ENCODE measurements around the gene CASS4.

CASS4 gene

DNA sequence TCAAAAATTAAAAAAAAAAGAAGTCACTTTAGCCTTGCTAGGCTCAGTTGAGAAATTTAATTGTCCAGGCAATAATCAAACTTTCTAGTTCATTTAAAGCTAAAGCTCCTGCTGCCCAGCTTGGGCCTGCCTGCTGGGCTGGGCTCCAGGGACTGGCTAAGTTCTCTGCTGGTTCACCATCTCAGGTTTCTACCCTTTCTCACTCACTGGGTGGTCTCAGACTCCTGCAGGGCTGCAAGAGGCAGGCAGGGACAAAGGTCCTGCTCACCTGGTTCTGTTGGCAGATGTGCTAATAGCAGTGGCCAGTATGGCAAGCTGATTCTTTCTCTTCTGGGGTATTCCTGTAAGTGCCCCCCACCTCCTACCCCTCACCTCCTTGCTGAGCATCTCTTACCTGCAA lies 35.2 kb downstream of the CASS4 start:
- no peak for DNase-seq

DNA sequence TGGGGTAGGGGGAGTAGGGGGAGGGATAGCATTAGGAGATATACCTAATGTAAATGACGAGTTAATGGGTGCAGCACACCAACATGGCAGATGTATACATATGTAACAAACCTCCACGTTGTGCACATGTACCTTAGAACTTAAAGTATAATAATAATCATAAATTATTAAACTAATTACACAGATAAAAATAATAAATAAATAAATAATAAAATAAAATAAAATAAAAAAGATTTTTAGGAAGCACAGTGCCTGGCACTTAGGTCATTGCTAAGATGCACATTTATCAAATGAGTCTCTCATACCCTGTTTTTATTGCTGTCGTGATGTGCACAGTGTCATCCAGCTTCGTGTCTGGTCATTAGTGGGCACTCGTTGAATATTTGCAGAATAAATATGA lies 37.4 kb downstream of the CASS4 start:
- no peak for DNase-seq

DNA sequence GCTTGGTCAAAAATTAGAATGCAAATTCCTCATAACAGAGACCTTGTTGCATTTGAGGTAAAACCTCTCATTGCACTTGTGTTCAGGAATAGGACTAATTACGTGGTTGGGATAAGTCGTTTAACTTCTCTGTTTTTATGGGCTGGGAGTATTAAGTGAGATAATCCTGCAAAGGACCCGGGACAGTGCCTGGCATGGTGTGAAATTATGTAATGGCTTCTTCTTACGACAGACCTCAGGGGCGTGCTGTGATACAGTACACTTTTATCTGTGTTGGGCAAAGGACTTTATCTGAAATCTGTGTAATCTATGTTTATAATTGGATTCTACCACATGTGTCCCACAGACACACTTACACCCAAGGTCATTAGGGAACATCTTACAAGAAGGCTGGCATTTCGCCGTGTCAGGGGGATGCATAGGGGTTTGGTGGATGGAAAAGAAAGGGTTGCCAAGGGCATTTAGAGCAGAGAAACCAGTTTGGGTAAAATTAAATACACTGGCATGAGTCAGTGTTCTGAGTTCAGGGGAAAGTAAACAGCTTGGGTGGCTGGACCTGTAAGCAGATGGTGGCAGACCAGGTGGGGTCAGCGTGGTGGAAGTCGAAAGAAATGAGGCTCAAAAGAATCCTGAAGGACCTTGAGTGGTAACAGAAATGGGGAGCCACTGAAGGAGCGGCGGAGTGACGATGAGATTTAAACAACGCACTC lies 39.2 kb downstream of the CASS4 start:
- DNase-seq = no peak

DNA sequence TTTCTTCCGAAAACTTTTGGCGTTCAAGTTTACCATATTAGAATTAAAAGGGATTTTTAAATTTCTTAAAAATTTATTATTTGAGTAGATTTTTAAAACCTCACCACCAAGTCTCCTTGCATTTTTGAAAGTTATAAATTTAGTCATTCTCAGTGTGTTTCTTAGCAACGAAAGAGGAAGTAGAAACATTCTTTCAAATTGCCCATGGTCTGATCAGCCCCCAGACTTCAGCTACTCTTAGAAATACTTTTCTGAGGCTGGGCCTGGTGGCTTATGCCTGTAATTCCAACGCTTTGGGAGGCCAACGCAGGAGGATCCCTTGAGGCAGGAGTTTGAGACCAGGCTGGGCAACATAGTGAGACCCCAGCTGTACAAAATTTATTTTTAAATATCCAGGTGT lies 41.3 kb downstream of the CASS4 start:
- no peak for DNase-seq

DNA sequence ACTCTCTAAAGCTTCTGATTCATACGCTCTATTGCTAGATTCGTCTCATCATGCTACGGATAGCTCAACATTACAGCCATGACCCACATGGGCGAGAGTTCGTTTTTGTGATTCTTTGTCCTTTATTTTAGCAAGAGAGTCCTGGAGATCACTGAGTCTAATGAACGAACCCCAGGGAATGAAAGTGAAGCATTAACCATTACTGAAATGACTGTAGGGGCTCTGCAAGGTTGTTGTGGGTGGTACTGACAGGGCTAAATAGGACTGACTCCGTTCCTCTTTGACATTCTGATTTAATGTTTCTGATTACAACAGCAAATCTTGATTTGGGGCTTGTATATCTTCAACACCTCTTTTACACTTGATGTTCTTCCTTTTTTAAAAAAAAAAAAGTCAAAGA lies 42.7 kb downstream of the CASS4 start:
- no peak for DNase-seq

DNA sequence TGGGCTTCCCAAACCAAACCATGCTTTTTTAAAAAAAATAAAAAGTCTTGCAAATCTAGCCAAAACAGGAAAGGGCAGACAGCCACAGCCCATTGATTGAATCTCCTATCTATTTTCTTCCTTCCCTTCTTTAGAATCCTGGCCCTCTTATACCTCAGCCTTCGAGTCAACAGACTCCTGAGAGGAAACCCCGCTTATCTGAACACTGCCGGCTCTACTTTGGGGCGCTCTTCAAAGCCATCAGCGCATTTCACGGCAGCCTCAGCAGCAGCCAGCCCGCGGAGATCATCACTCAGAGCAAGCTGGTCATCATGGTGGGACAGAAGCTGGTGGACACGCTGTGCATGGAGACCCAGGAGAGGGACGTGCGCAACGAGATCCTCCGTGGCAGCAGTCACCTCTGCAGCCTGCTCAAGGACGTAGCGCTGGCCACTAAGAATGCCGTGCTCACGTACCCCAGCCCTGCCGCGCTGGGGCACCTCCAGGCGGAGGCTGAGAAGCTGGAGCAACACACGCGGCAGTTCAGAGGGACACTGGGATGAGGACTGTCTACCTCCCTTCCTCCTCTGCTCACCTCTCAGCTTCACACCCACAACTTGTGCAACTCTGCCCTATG lies 46.3 kb downstream of the CASS4 start:
- DNase-seq = no peak

DNA sequence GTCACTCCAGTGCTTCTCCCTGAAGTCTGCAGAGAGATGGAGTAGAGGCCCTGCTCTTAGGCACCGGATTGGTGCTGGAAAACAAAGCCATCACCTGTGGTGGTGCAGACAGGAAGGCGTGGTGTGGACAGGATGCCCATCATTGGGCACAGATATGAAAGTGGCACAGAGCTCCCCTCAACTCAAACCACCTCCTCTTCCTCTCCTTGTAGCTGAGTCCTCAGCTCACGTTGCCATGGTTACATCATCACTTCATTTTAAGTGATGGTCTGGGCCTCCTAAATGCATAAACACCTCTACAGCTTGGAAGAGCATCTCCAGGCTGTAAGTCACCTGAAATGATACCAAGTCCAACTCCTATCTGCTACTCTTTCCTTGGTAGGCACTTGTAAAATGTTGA lies 48.4 kb downstream of the CASS4 start:
- no peak for DNase-seq

DNA sequence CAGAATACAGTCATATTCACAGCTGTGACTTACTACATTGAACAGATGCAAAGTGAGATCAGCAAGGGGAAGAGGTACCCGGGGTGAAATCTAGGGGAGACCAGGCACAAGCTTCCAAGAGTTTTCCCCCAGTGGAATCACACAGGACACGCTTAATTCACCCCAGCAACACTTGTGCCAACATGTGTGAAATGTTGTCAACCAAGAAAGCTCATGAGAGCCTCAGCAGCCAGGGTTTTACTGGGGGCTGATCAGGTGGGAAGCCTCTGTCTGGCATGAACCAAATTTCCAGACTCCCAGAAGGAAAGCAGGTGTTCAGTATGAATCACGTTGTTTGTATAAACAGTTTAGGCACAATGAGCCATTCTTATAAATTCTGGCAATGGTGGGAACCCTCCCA lies 49.5 kb downstream of the CASS4 start:
- no peak for DNase-seq

DNA sequence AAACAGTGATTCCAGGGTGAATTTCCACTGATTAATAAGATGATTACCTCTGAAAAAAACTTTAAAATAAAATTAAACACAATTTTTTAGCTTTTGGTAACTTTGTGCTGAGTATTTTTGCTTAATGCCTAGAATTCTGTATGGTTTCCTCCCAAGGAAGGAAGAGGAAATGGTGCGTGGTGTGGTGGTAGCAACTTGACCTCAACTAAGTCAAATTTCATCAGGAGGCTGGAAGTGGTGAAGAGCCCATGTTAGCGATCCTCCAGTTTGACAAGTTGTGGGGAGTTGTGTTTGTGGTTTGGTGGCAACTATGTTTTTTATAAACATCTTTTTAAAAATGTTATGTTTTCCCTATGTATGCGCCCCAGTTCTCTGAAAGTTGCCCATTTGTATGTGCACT lies 51.4 kb downstream of the CASS4 start:
- no peak for DNase-seq

DNA sequence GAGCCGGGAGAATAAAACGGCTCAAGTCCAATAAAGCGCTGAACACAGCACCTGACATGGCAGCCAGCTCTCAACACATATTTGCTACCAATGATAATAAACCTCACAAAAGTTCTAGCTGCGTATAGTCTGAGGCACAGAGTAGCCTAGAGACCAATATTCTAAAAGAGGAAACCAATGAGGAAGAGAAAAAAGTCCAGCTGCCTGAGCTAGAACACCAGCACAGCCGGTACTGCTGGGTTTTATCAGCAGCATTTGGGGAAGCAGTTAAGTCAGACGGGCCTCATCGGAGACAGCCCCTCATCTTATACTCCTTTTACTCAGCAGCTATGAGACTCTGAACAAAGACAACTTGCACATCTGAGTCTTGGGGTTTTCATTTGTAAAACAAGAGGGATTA lies 53.9 kb downstream of the CASS4 start:
- DNase-seq = no peak

DNA sequence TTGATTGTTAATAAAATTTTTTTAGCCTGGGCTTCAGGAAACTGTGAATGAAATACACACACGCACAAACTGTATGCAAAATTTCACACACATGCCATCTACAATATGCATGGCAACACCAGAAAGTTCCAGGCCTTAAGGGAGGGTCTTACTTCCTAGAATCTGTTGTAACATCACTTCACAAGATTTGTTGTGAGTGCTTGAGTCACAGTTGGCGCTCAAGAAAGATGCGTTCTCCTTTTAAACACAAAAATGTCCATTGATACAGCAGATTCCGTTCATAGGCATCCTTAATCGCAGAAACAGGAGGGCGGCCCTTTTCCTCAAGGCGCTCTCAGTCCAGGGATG lies 55.9 kb downstream of the CASS4 start:
- DNase-seq = no peak

DNA sequence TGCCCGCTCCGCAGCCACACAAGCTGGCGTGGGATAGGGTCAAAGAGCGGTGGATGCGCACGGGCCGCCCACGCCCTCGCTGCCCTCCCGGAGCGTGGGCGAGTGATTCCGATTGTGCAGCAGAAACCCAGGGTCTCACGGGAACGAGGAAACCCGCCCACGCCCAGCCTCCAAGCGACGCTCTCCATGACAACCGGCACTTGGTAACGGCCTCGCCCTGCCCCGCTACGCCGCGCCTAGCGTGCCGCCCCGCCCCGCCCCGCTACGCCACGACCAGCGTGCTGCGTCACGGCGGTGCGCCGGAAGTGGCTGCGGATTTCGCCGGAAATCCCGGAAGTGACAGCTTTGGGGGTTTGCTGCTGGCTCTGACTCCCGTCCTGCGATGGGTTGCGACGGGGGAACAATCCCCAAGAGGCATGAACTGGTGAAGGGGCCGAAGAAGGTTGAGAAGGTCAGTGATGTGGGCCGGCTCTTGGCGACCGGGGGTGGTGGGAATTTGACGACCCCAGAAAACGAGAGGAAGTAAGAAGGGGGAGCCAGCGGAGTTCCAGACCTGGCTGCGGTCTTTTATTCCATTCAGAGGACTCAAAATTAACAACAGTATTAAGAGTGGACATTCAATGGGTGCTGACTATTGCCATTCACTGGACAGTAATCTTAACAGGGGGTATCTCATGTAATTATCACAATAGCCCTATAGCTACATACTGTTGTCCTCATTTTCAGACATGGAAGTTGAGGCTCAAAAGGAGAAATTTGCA lies 56.4 kb downstream of the CASS4 start, which contains the start of gene RTF2:
Gene RTF2 (plus strand): TSS at position 312 of the 761 bp plus-strand sequence. CDS start 71 bp downstream, at position 383.
- peak; percentile 97 for DNase-seq

DNA sequence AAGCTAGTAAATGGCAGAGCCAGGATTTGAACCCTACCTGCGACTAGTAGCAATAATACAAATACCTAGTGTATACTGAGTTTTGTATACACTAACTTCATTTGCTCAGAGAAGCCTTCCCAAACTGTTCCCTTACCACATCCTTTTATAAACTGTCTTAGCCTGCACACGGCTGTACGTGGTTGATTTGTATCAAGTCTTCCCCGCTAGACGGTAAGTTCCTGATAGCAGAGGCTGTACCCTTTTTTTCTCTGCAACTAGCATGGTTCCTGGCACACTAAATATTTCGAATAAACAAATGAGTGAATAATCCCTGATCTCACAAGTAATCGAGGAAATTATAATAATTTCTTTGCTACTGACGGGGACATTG lies 57.0 kb downstream of the CASS4 start:
- DNase-seq = no peak

DNA sequence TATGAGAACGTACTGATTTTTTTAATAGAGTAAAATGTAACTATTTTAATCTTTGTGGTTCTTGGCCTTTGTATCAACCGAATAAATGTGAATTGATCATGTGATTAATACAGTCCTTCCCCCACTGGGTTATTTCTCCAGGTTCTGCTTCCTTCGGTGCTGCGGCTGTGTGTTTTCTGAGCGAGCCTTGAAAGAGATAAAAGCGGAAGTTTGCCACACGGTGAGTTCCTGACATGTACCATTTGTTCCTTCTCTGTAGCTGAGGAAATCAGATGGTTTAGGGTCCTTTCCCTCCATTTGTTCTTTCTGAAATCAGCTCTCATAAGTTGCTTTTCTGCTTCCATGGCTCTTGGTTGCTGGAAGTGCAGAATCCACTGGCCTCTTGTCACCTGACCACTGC lies 71.9 kb downstream of the CASS4 start:
- DNase-seq = no peak

DNA sequence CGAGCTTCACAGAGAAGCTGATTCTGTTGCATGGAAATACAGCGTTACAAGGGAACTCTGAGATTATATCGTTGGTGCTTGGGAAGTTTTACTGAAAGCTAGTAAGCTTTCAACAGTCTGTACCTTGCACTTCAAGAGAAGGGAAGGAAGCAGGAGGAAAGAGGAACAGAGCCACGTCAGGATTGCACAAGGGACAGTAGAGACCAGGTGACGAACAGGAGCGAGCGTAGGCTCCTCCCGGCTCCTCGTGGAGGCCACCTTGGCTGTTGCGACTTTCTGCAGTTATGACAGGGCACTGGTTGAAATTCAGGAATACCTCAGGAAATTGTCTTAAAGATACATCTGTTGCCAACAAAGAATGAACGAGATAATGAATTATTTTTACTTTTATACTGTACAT lies 75.2 kb downstream of the CASS4 start:
- DNase-seq = no peak

DNA sequence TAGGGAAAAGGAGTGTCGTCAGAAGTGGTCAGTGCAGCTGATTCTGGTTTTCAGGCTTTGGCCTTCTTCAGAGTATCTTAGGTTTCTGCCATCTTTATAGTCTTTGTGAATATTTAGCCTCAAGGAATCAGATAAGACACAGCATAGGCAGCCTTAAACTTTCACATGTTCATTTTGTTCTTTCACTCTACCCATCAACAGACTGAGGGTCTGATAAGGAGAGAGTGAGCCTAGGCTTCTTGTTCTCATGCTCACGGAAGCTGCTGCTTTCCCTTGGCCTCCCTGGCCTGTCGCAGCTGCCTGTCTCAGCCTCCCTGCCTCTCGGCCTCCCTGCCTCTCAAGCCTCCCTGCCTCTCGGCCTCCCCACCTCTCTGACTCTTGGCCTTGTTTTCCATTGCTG lies 76.5 kb downstream of the CASS4 start:
- DNase-seq = no peak

DNA sequence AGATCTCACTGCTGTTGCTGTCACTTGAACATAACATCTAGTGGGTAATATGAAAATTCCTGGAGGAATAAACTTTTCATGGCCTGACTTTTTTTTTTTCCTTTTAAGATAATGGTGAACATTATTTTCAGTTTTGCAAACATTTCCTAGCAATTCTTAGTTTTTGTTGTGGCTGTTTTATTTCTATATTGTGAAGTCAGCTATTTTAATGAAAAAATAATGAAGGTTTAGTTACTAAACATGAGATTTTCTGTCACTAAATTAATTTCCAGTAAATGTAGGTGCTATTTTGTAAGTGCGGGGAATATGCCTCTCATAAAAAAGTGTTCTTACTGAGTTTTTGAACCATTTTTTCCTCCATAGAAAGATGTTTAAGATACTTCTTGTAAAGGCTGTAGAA lies 89.1 kb downstream of the CASS4 start:
- no peak for DNase-seq

DNA sequence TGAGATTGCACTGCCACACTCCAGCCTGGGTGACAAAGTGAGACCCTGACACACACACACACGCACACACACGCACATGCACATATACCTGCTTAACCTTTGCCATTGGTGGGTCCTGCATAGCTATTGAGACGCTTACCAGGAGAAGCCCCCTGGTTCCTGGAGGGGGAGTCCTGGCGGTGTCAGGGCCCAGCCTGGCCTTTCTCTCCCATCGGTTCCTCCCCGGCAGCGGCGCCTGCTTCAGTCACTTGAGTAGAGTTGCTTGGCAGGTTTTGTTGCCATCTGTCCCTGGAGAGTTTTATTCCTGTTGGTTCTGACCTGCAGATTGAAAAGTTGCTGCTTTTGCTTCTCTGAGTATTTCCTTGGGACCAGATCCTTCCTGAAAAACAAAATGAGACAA lies 91.9 kb downstream of the CASS4 start:
- no peak for DNase-seq

DNA sequence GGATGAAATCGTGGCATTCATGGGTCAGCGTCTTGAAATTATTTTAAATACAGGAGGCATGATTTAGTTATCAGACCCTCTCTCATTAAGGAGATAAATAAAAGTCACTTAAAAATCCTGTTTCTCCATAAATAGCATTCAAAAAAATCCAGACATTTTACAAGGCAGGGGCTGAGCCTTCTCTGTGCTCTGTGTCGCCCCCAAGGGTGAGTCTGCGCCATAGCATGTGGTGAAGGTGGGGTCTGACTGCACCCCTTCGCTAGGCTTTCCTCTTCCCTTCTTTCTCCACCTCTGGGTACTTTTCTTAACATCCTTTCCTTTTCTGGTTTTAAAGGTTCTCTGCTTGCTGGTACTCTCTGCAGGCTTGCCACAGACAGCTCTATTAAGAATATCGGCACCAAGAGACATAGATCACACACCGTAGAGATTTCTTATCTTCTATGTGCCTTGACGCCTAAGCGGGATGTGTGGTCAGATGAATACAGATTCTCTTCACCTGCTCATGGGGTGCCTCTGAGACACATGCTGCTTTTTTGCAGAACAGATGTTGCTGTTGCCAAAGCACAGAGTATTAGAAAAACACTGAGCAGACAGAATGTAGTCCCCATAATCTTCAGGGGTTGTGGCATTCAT lies 92.4 kb downstream of the CASS4 start:
- DNase-seq = no peak

DNA sequence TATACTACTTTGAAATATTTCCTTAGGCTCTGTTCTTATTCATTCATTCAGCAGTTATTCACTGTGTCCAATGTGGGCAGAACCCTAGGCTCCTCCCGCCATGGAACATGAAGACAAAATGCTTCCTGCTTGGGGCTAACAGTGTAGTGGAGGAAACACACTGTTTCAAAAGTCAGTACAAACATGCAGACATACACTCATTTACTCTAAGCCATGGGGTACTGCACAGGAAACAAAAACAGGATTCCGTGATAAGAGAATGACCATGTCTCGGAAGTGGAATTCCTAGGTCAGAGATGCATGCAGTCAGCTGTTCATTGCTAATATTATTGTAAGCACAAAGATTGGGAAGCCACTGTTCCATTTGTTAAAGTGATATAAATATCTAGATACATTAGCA lies 94.0 kb downstream of the CASS4 start:
- no peak for DNase-seq
